ENCODE results near the gene VANGL2. TPM values are rescaled to one million over a fixed set of nuclear protein-coding genes. Genes with fewer than 3 reads are reported as not detected.

The VANGL2 gene
- total and polyA plus RNA-seq, 4 donors = 0.07 to 1.4 (median 0.12) TPM

- H3K9ac ChIP-seq (ENCODE audit: low read depth in 1 of 2, low read length in 2 of 2) = no peak overlapping the region
- no peak for TF ChIP-seq ZBTB33 (IDR thresholded peaks at IDR 0.05)
- no peak for TF ChIP-seq EGR1 (IDR thresholded peaks at IDR 0.05; ENCODE audit: low read depth in 2 of 2)
- no peak for TF ChIP-seq SP1 (IDR thresholded peaks at IDR 0.05)
- TF ChIP-seq YY1 (IDR thresholded peaks at IDR 0.05) = no peak
- TF ChIP-seq JUND (IDR thresholded peaks at IDR 0.05) = no peak
- 87% methylated on average over 8 of the region's 8 CpGs for WGBS
- no peak overlapping the region for H3K4me3 ChIP-seq (ENCODE audit: low read depth in 1 of 3, low read length in 3 of 3)
- H3K27ac ChIP-seq (ENCODE audit: low read depth in 1 of 2, low read length in 2 of 2) = no peak overlapping the region
- no peaks in the 10 kb centered on the region for H3K9me3 ChIP-seq (ENCODE audit: control insufficient read depth in 4 of 4, low read length in 3 of 4)
- no peak for DNase-seq (ENCODE audit: low spot score)
- H3K36me3 ChIP-seq (ENCODE audit: control insufficient read depth in 4 of 4, insufficient read depth in 3 of 4, low read depth in 1 of 4, low read length in 3 of 4) = no peaks in the 10 kb centered on the region
- no peaks in the 10 kb centered on the region for H3K27me3 ChIP-seq (ENCODE audit: control insufficient read depth in 4 of 4, insufficient read depth in 4 of 4, low read length in 3 of 4)
- no peaks in the 10 kb centered on the region for H3K4me1 ChIP-seq (ENCODE audit: control insufficient read depth in 4 of 4, insufficient read depth in 4 of 4, low read length in 3 of 4)
These were observed 27.7 kb downstream of the VANGL2 start for GRCh38 chr1:160428053-160428452.

GRCh38 chr1:160428655-160429054 lies 28.3 kb downstream of the VANGL2 start:
- Histone ChIP-seq H3K27ac (ENCODE audit: low read depth in 1 of 2, low read length in 2 of 2) (no peak overlapping the region), H3K4me1 (ENCODE audit: control insufficient read depth in 4 of 4, insufficient read depth in 4 of 4, low read length in 3 of 4) (no peaks in the 10 kb centered on the region)
- peak; percentile 61 for DNase-seq (ENCODE audit: low spot score)

GRCh38 chr1:160429125-160429561 lies 28.8 kb downstream of the VANGL2 start:
- Histone ChIP-seq H3K36me3 (ENCODE audit: control insufficient read depth in 4 of 4, insufficient read depth in 3 of 4, low read depth in 1 of 4, low read length in 3 of 4) (no peaks in the 10 kb centered on the region), H3K27ac (ENCODE audit: low read depth in 1 of 2, low read length in 2 of 2) (no peak overlapping the region), H3K4me3 (ENCODE audit: low read depth in 1 of 3, low read length in 3 of 3) (no peak overlapping the region), H3K9ac (ENCODE audit: low read depth in 1 of 2, low read length in 2 of 2) (no peak overlapping the region), H3K4me1 (ENCODE audit: control insufficient read depth in 4 of 4, insufficient read depth in 4 of 4, low read length in 3 of 4) (no peaks in the 10 kb centered on the region), H3K9me3 (ENCODE audit: control insufficient read depth in 4 of 4, low read length in 3 of 4) (no peaks in the 10 kb centered on the region), H3K27me3 (ENCODE audit: control insufficient read depth in 4 of 4, insufficient read depth in 4 of 4, low read length in 3 of 4) (no peaks in the 10 kb centered on the region)
- WGBS = 52% methylated on average over 2 of the region's 2 CpGs
- no peak for DNase-seq (ENCODE audit: low spot score)
- TF ChIP-seq ZBTB33 (IDR thresholded peaks at IDR 0.05) (no peak), MAX (IDR thresholded peaks at IDR 0.05) (no peak), GABPA (IDR thresholded peaks at IDR 0.05 in 1 of 2, conservative IDR thresholded peaks at IDR 0.05 in 1 of 2) (no peak), HNF4A (conservative IDR thresholded peaks at IDR 0.05) (no peak), RAD21 (IDR thresholded peaks at IDR 0.05) (no peak), TAF1 (conservative IDR thresholded peaks at IDR 0.05) (no peak), NR2F2 (IDR thresholded peaks at IDR 0.05) (no peak), JUND (IDR thresholded peaks at IDR 0.05) (no peak), YY1 (IDR thresholded peaks at IDR 0.05) (no peak), HNF4G (IDR thresholded peaks at IDR 0.05) (no peak), FOXA2 (IDR thresholded peaks at IDR 0.05) (no peak)
- TF ChIP-seq, protein P1, sequence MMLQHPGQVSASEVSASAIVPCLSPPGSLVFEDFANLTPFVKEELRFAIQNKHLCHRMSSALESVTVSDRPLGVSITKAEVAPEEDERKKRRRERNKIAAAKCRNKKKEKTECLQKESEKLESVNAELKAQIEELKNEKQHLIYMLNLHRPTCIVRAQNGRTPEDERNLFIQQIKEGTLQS (IDR thresholded peaks at IDR 0.05) = no peak

More at GRCh38 chr1:160428655-160429054, 28.3 kb downstream of the VANGL2 start:
- Histone ChIP-seq H3K36me3 (ENCODE audit: control insufficient read depth in 4 of 4, insufficient read depth in 3 of 4, low read depth in 1 of 4, low read length in 3 of 4) (no peaks in the 10 kb centered on the region), H3K9ac (ENCODE audit: low read depth in 1 of 2, low read length in 2 of 2) (no peak overlapping the region), H3K27me3 (ENCODE audit: control insufficient read depth in 4 of 4, insufficient read depth in 4 of 4, low read length in 3 of 4) (no peaks in the 10 kb centered on the region), H3K4me3 (ENCODE audit: low read depth in 1 of 3, low read length in 3 of 3) (no peak overlapping the region), H3K9me3 (ENCODE audit: control insufficient read depth in 4 of 4, low read length in 3 of 4) (no peaks in the 10 kb centered on the region)
- WGBS = 70% methylated on average over 1 of the region's 1 CpG
- peak; percentile 64 for TF ChIP-seq CTCF (IDR thresholded peaks at IDR 0.05; ENCODE audit: low read depth, low read length, missing input control)
- TF ChIP-seq RAD21 (IDR thresholded peaks at IDR 0.05) = peak; percentile 93 to 96
- TF ChIP-seq, protein P1 (IDR thresholded peaks at IDR 0.05) = no peak

Data from liver (tissue), 9 donors.